H9 (cell line): ENCODE data around the gene ZNF175. TPM values are rescaled to one million over a fixed set of nuclear protein-coding genes. Genes with fewer than 3 reads are reported as not detected.

Experiments used
- DNase-seq: peaks from one replicate; pipeline ENCODE4 v3.0.0-alpha.2; 2017
- H2AFZ ChIP-seq: one replicate; pipeline ENCODE4 v1.6.1; 2013; ENCODE audit warnings: mild to moderate bottlenecking, low read length, control low read depth, moderate library complexity
- H2AK5ac ChIP-seq: 2 replicates; pipeline ENCODE4 v1.6.1; 2013; ENCODE audit warnings: low read length, control low read depth, mixed read lengths; ENCODE audit not compliant: insufficient read length
- H2BK120ac ChIP-seq: one replicate; pipeline ENCODE4 v1.6.1; 2013; ENCODE audit warnings: low read depth, mild to moderate bottlenecking, low read length, control low read depth, inconsistent platforms; ENCODE audit not compliant: poor library complexity, severe bottlenecking
- H2BK12ac ChIP-seq: 2 replicates; pipeline ENCODE4 v1.6.1; 2013; ENCODE audit warnings: low read length, control low read depth, mixed read lengths, low read depth; ENCODE audit not compliant: insufficient read length
- H2BK15ac ChIP-seq: 2 replicates; pipeline ENCODE4 v1.6.1; 2013; ENCODE audit warnings: low read depth, low read length, control low read depth
- H2BK20ac ChIP-seq: one replicate; pipeline ENCODE4 v1.6.1; 2013; ENCODE audit warnings: low read depth, mild to moderate bottlenecking, low read length, control low read depth, inconsistent platforms; ENCODE audit not compliant: poor library complexity, severe bottlenecking
- H2BK5ac ChIP-seq: 2 replicates; pipeline ENCODE4 v1.6.1; 2013; ENCODE audit warnings: low read length, control low read depth, mixed read lengths; ENCODE audit not compliant: insufficient read length
- H3K14ac ChIP-seq: 2 replicates; pipeline ENCODE4 v1.6.1; 2013; ENCODE audit warnings: low read length, control low read depth; ENCODE audit not compliant: insufficient read depth
- H3K18ac ChIP-seq: 2 replicates; pipeline ENCODE4 v1.6.1; 2013; ENCODE audit warnings: low read depth, mild to moderate bottlenecking, mixed read lengths, low read length, control low read depth; ENCODE audit not compliant: insufficient read length
- H3K23ac ChIP-seq: 2 replicates; pipeline ENCODE4 v1.6.1; 2013; ENCODE audit warnings: low read length, control low read depth, mixed read lengths, low read depth; ENCODE audit not compliant: insufficient read length
- H3K23me2 ChIP-seq: 2 replicates; pipeline ENCODE4 v1.6.1; 2013; ENCODE audit warnings: low read depth, mild to moderate bottlenecking, mixed read lengths, low read length, control low read depth; ENCODE audit not compliant: insufficient read length, poor library complexity, severe bottlenecking
- H3K27ac ChIP-seq: 2 replicates; pipeline ENCODE4 v1.5.1; 2013; ENCODE audit warnings: low read length, control low read depth, mixed read lengths, low read depth; ENCODE audit not compliant: insufficient read length
- H3K27me3 ChIP-seq: 2 replicates; pipeline ENCODE4 v1.6.1; 2013; ENCODE audit warnings: low read length, control low read depth, inconsistent platforms; ENCODE audit not compliant: insufficient read depth
- H3K4ac ChIP-seq: 2 replicates; pipeline ENCODE4 v1.6.1; 2013; ENCODE audit warnings: low read depth, mild to moderate bottlenecking, control low read depth, inconsistent platforms, low read length, moderate library complexity
- H3K4me1 ChIP-seq: 2 replicates; pipeline ENCODE4 v1.6.1; 2013; ENCODE audit warnings: low read length, control low read depth, inconsistent platforms; ENCODE audit not compliant: insufficient read depth
- H3K4me2 ChIP-seq: 2 replicates; pipeline ENCODE4 v1.6.1; 2013; ENCODE audit warnings: low read length, control low read depth, mixed read lengths; ENCODE audit not compliant: insufficient read length, insufficient read depth
- H3K56ac ChIP-seq: 2 replicates; pipeline ENCODE4 v1.6.1; 2013; ENCODE audit warnings: low read depth, mild to moderate bottlenecking, mixed read lengths, low read length, control low read depth; ENCODE audit not compliant: insufficient read length
- H3K79me1 ChIP-seq: 2 replicates; pipeline ENCODE4 v1.6.1; 2013; ENCODE audit warnings: low read depth, mild to moderate bottlenecking, moderate library complexity, low read length, control low read depth, inconsistent platforms; ENCODE audit not compliant: insufficient read depth, poor library complexity, severe bottlenecking
- H3K79me2 ChIP-seq: 2 replicates; pipeline ENCODE4 v1.6.1; 2013; ENCODE audit warnings: low read length, control low read depth, inconsistent platforms; ENCODE audit not compliant: insufficient read depth
- H3K9ac ChIP-seq: 2 replicates; pipeline ENCODE4 v1.6.1; 2013; ENCODE audit warnings: low read length, control low read depth, mixed read lengths; ENCODE audit not compliant: insufficient read length; ENCODE audit errors: extremely low read depth
- H3K9me3 ChIP-seq: one replicate; pipeline ENCODE4 v1.6.1; 2013; ENCODE audit warnings: low read depth, low read length, inconsistent platforms; ENCODE audit not compliant: control insufficient read depth
- H3T11ph ChIP-seq: one replicate; pipeline ENCODE4 v1.6.1; 2013; ENCODE audit warnings: mild to moderate bottlenecking, low read length, control low read depth, inconsistent platforms
- H4K20me1 ChIP-seq: one replicate; pipeline ENCODE4 v1.6.1; 2013; ENCODE audit not compliant: control insufficient read depth, insufficient read length, insufficient read depth
- H4K5ac ChIP-seq: 2 replicates; pipeline ENCODE4 v1.6.1; 2013; ENCODE audit warnings: low read depth, mild to moderate bottlenecking, mixed read lengths, low read length, control low read depth; ENCODE audit not compliant: insufficient read length
- H4K8ac ChIP-seq: replicated peaks from 2 replicates; pipeline ENCODE4 v1.6.1; 2013; ENCODE audit warnings: low read length, control low read depth, mixed read lengths, low read depth; ENCODE audit not compliant: insufficient read length
- H4K91ac ChIP-seq: 2 replicates; pipeline ENCODE4 v1.6.1; 2013; ENCODE audit warnings: low read depth, mild to moderate bottlenecking, moderate library complexity, mixed read lengths, low read length, control low read depth; ENCODE audit not compliant: insufficient read length
- H3K27ac Mint-ChIP-seq, 3 experiments: 2 replicates in 2 of 3; 3 replicates in 1 of 3; pipeline ENCODE4 v1.8.0; 2020 to 2021; ENCODE audit warnings: mixed read lengths in 3 of 3, mild to moderate bottlenecking in 1 of 3, moderate library complexity in 1 of 3
- H3K27me3 Mint-ChIP-seq: 2 replicates; pipeline ENCODE4 v1.8.0; 2021; ENCODE audit warnings: low read depth, mild to moderate bottlenecking, moderate library complexity, mixed read lengths
- H3K36me3 Mint-ChIP-seq, 3 experiments: 2 replicates in 2 of 3; 3 replicates in 1 of 3; pipeline ENCODE4 v1.8.0; 2020 to 2021; ENCODE audit warnings: low read depth in 3 of 3, mixed read lengths in 3 of 3; ENCODE audit not compliant: insufficient read depth in 1 of 3
- H3K4me1 Mint-ChIP-seq, 2 experiments: 2 replicates each; pipeline ENCODE4 v1.8.0; 2020; ENCODE audit warnings: mixed read lengths in 2 of 2
- H3K4me3 Mint-ChIP-seq, 2 experiments: 2 replicates in 1 of 2; 3 replicates in 1 of 2; pipeline ENCODE4 v1.8.0; 2020 to 2021; ENCODE audit warnings: mild to moderate bottlenecking in 2 of 2, mixed read lengths in 2 of 2, moderate library complexity in 1 of 2
- H3K9me3 Mint-ChIP-seq, 2 experiments: 2 replicates in 1 of 2; 3 replicates in 1 of 2; pipeline ENCODE4 v1.8.0; 2020; ENCODE audit warnings: mild to moderate bottlenecking in 2 of 2, mixed read lengths in 2 of 2, moderate library complexity in 1 of 2
- WGBS: extraction: QIAGEN DNeasy Blood & Tissue Kit; methylation state at CpG from one replicate; pipeline ENCODE4 v1.1.7; 2013; ENCODE audit warnings: missing lambda C conversion rate, low lambda C conversion rate, mixed read lengths; ENCODE audit not compliant: insufficient read length; ENCODE audit errors: extremely low coverage; 5-methylcytosine and 5-hydroxymethylcytosine counted together
- total RNA-seq: library from RNA; stranded (reverse); gene quantifications from 2 replicates; pipeline ENCODE4 v1.2.1, GENCODE V29; 2021
- TF ChIP-seq, protein P1 (sequence below): fragments of 200-600 bp; sonication (generic); conservative IDR thresholded peaks from 3 replicates; pipeline ENCODE4 v1.8.0; 2021; ENCODE audit warnings: antibody characterized with exemption, mild to moderate bottlenecking

Gene ZNF175
- total RNA-seq, 1 experiment from 2014 or later: 10.7 TPM

DNA sequence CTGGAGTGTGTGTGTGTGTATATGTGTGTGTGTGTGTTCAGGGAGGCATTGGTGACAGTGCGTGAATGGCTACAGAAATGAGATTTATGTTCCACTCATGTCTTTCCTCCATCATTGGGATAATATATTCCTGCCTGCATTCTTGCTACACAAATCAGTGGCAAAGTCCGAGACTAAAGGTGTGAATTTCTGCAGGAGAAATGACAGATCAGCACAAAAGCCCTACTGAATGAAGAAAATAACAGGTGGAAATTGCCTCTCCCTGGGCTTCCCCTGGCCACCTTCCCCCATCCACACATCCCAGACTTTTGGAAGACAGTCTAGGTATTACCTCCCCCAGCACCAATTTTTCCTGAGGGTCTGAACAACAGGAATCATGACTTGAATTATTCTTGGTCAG is 49.7 kb upstream of the ZNF175 start:
- no peak overlapping the region for H3K4me2 ChIP-seq
- no peak overlapping the region for H3K27ac ChIP-seq
- WGBS: no CpG with 5 or more reads among the region's 2 CpGs
- H3K23ac ChIP-seq: no peak overlapping the region
- no peak overlapping the region for H2BK20ac ChIP-seq
- H2BK120ac ChIP-seq: no peak overlapping the region
- no peak overlapping the region for H4K8ac ChIP-seq
- TF ChIP-seq, protein P1, sequence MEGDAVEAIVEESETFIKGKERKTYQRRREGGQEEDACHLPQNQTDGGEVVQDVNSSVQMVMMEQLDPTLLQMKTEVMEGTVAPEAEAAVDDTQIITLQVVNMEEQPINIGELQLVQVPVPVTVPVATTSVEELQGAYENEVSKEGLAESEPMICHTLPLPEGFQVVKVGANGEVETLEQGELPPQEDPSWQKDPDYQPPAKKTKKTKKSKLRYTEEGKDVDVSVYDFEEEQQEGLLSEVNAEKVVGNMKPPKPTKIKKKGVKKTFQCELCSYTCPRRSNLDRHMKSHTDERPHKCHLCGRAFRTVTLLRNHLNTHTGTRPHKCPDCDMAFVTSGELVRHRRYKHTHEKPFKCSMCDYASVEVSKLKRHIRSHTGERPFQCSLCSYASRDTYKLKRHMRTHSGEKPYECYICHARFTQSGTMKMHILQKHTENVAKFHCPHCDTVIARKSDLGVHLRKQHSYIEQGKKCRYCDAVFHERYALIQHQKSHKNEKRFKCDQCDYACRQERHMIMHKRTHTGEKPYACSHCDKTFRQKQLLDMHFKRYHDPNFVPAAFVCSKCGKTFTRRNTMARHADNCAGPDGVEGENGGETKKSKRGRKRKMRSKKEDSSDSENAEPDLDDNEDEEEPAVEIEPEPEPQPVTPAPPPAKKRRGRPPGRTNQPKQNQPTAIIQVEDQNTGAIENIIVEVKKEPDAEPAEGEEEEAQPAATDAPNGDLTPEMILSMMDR: no peak
- no peak overlapping the region for H4K91ac ChIP-seq
- H3K9me3 ChIP-seq: no peaks in the 10 kb centered on the region
- no peak overlapping the region for H4K5ac ChIP-seq
- H3K4ac ChIP-seq: no peak overlapping the region
- no peak overlapping the region for H2AFZ ChIP-seq
- no peak overlapping the region for H3K18ac ChIP-seq
- H3K14ac ChIP-seq: no peak overlapping the region
- no peak overlapping the region for H2BK15ac ChIP-seq
- Mint-ChIP-seq H3K9me3 (peaks cover 50 to 88% of the 10 kb centered on the region in 2 experiments), H3K4me1 (no peaks in the 10 kb centered on the region), H3K27me3 (peaks cover 21% of the 10 kb centered on the region), H3K36me3 (peaks cover 0 to 4% (median 2%) of the 10 kb centered on the region in 3 experiments; a peak in 1 of 7 replicates), H3K27ac (no peak overlapping the region), H3K4me3 (no peak overlapping the region)
- no peak overlapping the region for H2BK12ac ChIP-seq
- no peak overlapping the region for H3K56ac ChIP-seq
- H3K79me2 ChIP-seq: no peaks in the 10 kb centered on the region
- no peak overlapping the region for H3K9ac ChIP-seq
- H3K79me1 ChIP-seq: no peaks in the 10 kb centered on the region
- no peak overlapping the region for H2BK5ac ChIP-seq
- no peak overlapping the region for H3T11ph ChIP-seq
- H3K4me1 ChIP-seq: no peaks in the 10 kb centered on the region
- no peaks in the 10 kb centered on the region for H3K27me3 ChIP-seq
- H3K23me2 ChIP-seq: no peaks in the 10 kb centered on the region
- DNase-seq: no peak
- H2AK5ac ChIP-seq: no peak overlapping the region
- no peaks in the 10 kb centered on the region for H4K20me1 ChIP-seq
